HEK293T (cell line): ENCODE measurements around the gene CNTF.

Experiments
- BHLHE40 ChIP-seq: fragments of 450-650 bp; IDR thresholded peaks from 2 replicates; pipeline ENCODE4 v1.6.1; 2016; ENCODE audit warnings: mild to moderate bottlenecking, moderate library complexity, borderline replicate concordance
- ELF4 ChIP-seq: fragments of 450-650 bp; IDR thresholded peaks from 2 replicates; pipeline ENCODE4 v1.6.1; 2017; ENCODE audit warnings: antibody characterized with exemption
- FOXA1 ChIP-seq: fragments of 450-650 bp; IDR thresholded peaks from 2 replicates; pipeline ENCODE4 v1.6.1; 2016; ENCODE audit warnings: mild to moderate bottlenecking
- FOXM1 ChIP-seq: fragments of 450-650 bp; IDR thresholded peaks from 2 replicates; pipeline ENCODE4 v1.6.1; 2017; ENCODE audit warnings: mild to moderate bottlenecking, borderline replicate concordance
- HDGF ChIP-seq: fragments of 450-650 bp; IDR thresholded peaks from 2 replicates; pipeline ENCODE4 v1.6.1; 2017; ENCODE audit warnings: antibody characterized with exemption, borderline replicate concordance
- SP1 ChIP-seq: fragments of 450-650 bp; IDR thresholded peaks from 2 replicates; pipeline ENCODE4 v1.6.1; 2017
- SUZ12 ChIP-seq: fragments of 450-650 bp; IDR thresholded peaks from 2 replicates; pipeline ENCODE4 v1.6.1; 2016; ENCODE audit warnings: mild to moderate bottlenecking

GRCh38 chr11:58580311-58580710, 42.2 kb upstream of the CNTF start:
- no peak for TF ChIP-seq HDGF
- no peak for TF ChIP-seq ELF4
- no peak for TF ChIP-seq FOXA1
- no peak for TF ChIP-seq SP1
- TF ChIP-seq FOXM1 = no peak
- TF ChIP-seq SUZ12 = no peak
- TF ChIP-seq BHLHE40 = no peak
